NCI-H446 (cell line): ENCODE measurements around the gene MAPK14.
"Not testable (repeated sequence)": the region's sequence is repeated elsewhere in the genome, so short reads cannot be mapped to it uniquely, and the experiment has no call there.

Source experiments
- DNase-seq, 2 experiments: peaks; one replicate each; lab custom pipeline; 2025; lab: John Stamatoyannopoulos, UW

The MAPK14 gene

GRCh38 chr6:36068586-36068985 is 41.0 kb downstream of the MAPK14 start:
- DNase-seq: no peak

GRCh38 chr6:36069573-36069972 is 42.0 kb downstream of the MAPK14 start:
- DNase-seq: no peak

- DNase-seq: no peak
Observed at GRCh38 chr6:36070252-36070651, 42.6 kb downstream of the MAPK14 start.

GRCh38 chr6:36071281-36071680 is 43.7 kb downstream of the MAPK14 start:
- DNase-seq: no peak

- no peak for DNase-seq
Observed at GRCh38 chr6:36071714-36072113, 44.1 kb downstream of the MAPK14 start.

GRCh38 chr6:36072681-36073080 is 45.1 kb downstream of the MAPK14 start:
- DNase-seq: no peak

GRCh38 chr6:36073587-36073986 is 46.0 kb downstream of the MAPK14 start:
- no peak for DNase-seq

- DNase-seq: no peak
Observed at GRCh38 chr6:36075656-36076055, 48.0 kb downstream of the MAPK14 start.

- DNase-seq: no peak
Observed at GRCh38 chr6:36076178-36077063, 48.8 kb downstream of the MAPK14 start.

GRCh38 chr6:36078159-36078558 is 50.6 kb downstream of the MAPK14 start:
- no peak for DNase-seq

- DNase-seq: no peak
Observed at GRCh38 chr6:36079601-36080000, 52.0 kb downstream of the MAPK14 start.

- DNase-seq: no peak
Observed at GRCh38 chr6:36082318-36082717, 54.7 kb downstream of the MAPK14 start.

- DNase-seq: no peak
Observed at GRCh38 chr6:36083446-36083845, 55.8 kb downstream of the MAPK14 start.

- not testable (repeated sequence) for DNase-seq
Observed at GRCh38 chr6:36088204-36088603, 60.6 kb downstream of the MAPK14 start.

GRCh38 chr6:36089048-36089447 is 61.4 kb downstream of the MAPK14 start:
- no peak for DNase-seq

GRCh38 chr6:36094238-36094637 is 66.6 kb downstream of the MAPK14 start:
- no peak for DNase-seq

GRCh38 chr6:36094753-36095496 is 67.3 kb downstream of the MAPK14 start:
- peak; percentile 56 to 84 for DNase-seq

- DNase-seq: no peak
Observed at GRCh38 chr6:36095497-36096391, 68.1 kb downstream of the MAPK14 start.

- DNase-seq: no peak
Observed at GRCh38 chr6:36098253-36098919, 70.8 kb downstream of the MAPK14 start.

GRCh38 chr6:36098920-36099647 is 71.5 kb downstream of the MAPK14 start:
- no peak for DNase-seq
